G401.6 (cell line): Measurements from ENCODE around the gene SLC25A34.

ENCODE experiments used
- FAIRE-seq: peaks from 2 replicates; lab custom pipeline; 2012; peaks lifted over from hg19 to GRCh38; lab: Jason Lieb, UNC

SLC25A34 gene

DNA sequence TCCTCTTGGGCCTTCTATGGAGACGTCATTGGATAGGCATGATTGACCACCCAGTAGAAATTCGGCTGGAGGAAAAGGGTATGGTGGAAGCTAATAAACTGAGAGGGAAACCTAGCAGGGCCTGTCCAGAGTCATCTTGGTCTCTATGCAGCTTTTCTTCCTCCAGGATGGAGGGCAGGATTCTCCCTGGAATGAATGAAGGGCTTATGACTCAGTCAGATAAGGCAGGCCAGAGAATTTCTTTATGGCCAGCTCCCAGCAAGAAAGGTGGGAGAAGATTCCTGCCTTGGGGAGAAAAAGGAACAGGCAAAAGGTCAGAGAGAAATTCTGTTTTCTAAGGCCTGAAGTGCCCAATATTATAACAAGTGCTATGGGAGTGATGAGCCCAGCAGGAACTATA, 39.6 kb downstream of the SLC25A34 start:
- FAIRE-seq, result no peak

DNA sequence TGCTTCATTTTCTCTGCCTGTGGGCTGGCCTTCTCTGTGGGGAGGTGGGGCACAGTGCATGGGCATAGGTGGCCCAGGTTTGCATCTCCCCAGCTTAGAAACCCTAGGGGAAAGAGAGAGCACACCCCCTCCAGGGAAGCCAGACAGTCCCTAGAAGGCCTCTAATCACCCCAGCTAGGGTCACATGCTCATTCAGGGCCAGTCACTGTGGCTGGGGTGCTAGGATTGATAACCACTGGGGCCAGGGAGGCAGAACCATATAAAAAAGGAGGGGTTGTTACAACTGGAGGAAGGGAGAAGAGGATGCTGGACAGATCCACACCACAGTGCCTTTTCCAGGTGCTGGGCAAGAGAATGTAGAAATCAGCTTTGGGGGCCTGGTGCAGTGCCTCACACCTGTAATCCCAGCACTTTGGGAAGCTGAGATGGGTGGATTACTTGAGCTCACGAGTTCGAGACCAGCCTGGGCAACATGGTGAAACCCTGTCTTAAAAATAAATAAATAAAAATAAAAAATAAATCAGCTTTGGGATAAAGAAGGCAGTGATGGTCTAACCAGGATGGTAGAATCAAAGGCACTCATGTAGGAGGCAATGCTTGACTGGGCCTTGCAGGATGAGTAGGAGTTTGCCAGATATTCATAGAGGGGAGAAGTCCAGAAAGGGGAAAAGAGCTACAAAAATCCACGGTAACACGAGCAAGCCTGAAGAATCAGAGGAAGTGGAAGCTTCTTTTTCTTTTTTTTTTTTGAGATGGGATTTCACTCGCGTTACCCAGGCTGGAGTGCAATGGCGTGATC, 42.0 kb downstream of the SLC25A34 start:
- FAIRE-seq, result no peak

DNA sequence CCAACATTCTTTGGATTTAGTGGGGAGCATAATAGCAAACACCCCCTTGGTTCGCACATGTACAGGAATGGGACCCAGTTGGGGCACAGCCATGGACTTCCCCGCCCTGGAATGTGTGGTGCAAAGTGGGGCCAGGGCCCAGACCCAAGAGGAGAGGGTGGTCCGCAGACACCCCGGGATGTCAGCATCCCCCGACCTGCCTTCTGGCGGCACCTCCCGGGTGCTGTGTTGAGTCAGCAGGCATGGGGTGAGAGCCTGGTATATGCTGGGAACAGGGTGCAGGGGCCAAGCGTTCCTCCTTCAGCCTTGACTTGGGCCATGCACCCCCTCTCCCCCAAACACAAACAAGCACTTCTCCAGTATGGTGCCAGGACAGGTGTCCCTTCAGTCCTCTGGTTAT, 49.6 kb downstream of the SLC25A34 start:
- FAIRE-seq, result no peak

GRCh38 chr1:15786581-15786980, 50.5 kb downstream of the SLC25A34 start:
- no peak for FAIRE-seq

DNA sequence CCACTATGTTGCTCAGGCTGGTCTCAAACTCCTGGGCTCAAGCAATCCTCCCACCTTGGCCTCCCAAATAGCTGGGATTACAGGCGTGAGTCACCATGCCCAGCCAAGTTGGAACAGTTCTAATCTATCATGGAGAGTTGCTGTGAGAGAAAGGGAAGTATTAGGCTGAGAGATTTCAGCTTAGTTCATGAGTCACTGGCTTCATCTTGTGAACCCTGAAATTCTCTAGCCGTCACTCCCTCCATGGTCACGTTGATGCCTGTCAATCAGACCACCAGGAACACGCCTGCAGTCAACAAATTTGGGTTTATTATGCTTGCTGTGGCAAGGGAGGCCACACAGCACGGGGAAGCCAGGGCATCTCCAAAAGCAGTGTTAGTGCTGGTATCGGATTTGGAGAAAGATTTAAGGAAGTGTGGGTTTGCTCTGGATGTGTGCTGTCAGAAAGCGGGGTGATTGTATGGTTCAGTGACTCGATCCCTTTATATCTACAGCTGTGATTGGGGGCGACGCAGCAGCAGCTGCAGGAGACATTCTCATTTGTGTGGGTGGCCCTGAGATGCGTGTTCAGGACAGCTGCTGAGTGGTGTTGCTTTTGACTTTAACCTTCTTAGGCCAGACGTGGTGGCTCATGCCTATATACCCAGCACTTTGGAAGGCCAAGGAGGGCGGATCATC, 52.7 kb downstream of the SLC25A34 start:
- FAIRE-seq, result no peak
